ENCODE results near the gene TLK1. TPM values are rescaled to one million over a fixed set of nuclear protein-coding genes. Genes with fewer than 3 reads are reported as not detected.

TLK1 gene
- total and polyA plus RNA-seq, 2 of the 4 experiments (the other 2 are of a cell fraction) = 7.3 to 12.5 TPM

GRCh38 chr2:171160956-171161740, 455 bp upstream of the TLK1 start:
- H3K9ac ChIP-seq (ENCODE audit: low read depth, low read length) = peak overlapping the region; percentile 80
- H3K4ac ChIP-seq (ENCODE audit: low read depth, low read length) = peak overlapping the region; percentile 90
- peak overlapping the region; percentile 99 for H3K23ac ChIP-seq (ENCODE audit: low read depth, low read length)
- H4K5ac ChIP-seq (ENCODE audit: low read depth, low read length) = peak overlapping the region; percentile 92; the same call in 1 of the 2 replicates
- TF ChIP-seq FOS (IDR thresholded peaks at IDR 0.05; ENCODE audit: low read depth, low read length) (no peak), RAD21 (IDR thresholded peaks at IDR 0.05; ENCODE audit: low read length) (peak; percentile 36; the same call in 1 of the 2 replicates), MAZ (IDR thresholded peaks at IDR 0.05; ENCODE audit: borderline replicate concordance, low read depth, low read length) (peak; percentile 69; the same call in 1 of the 2 replicates), RCOR1 (IDR thresholded peaks at IDR 0.05; ENCODE audit: insufficient replicate concordance, low read length) (peak; percentile 22), MXI1 (IDR thresholded peaks at IDR 0.05; ENCODE audit: borderline replicate concordance, low read depth, low read length) (peak; percentile 55; the same call in 1 of the 2 replicates), NFE2L2 (IDR thresholded peaks at IDR 0.05; ENCODE audit: low read depth, low read length) (no peak), ELK1 (IDR thresholded peaks at IDR 0.05; ENCODE audit: borderline replicate concordance, low read depth, low read length) (no peak), SMC3 (IDR thresholded peaks at IDR 0.05; ENCODE audit: low read depth, low read length) (0 out of 2 replicates have a peak, but pooled peaks have one; percentile 23)
- TF ChIP-seq, protein P1, sequence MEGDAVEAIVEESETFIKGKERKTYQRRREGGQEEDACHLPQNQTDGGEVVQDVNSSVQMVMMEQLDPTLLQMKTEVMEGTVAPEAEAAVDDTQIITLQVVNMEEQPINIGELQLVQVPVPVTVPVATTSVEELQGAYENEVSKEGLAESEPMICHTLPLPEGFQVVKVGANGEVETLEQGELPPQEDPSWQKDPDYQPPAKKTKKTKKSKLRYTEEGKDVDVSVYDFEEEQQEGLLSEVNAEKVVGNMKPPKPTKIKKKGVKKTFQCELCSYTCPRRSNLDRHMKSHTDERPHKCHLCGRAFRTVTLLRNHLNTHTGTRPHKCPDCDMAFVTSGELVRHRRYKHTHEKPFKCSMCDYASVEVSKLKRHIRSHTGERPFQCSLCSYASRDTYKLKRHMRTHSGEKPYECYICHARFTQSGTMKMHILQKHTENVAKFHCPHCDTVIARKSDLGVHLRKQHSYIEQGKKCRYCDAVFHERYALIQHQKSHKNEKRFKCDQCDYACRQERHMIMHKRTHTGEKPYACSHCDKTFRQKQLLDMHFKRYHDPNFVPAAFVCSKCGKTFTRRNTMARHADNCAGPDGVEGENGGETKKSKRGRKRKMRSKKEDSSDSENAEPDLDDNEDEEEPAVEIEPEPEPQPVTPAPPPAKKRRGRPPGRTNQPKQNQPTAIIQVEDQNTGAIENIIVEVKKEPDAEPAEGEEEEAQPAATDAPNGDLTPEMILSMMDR (conservative IDR thresholded peaks at IDR 0.05; ENCODE audit: low read depth, low read length) = peak; percentile 20; the same call in 1 of the 2 replicates
- H2BK15ac ChIP-seq (ENCODE audit: low read depth, low read length) = peak overlapping the region; percentile 70; the same call in 1 of the 3 replicates
- peak overlapping the region; percentile 30; the same call in 1 of the 2 replicates for H2AK5ac ChIP-seq (ENCODE audit: low read depth, low read length)
- no peaks in the 10 kb centered on the region for H3K36me3 ChIP-seq (ENCODE audit: control insufficient read depth, insufficient read depth, low read length)
- no peaks in the 10 kb centered on the region for H3K9me1 ChIP-seq (ENCODE audit: insufficient read depth, low read length)
- DNase-seq = peak; percentile 69
- dilution Hi-C loops (cut with HindIII; ENCODE audit: low sequenced_read_pairs, unreplicated experiment) (no loop called here), intact Hi-C loops (cut with micrococcal nuclease) (loop anchor here (1.0 to 5.0 kb wide), 2 partner anchors 126 to 273 kb away; partner anchors contain the start of gene DCAF17), in situ Hi-C loops (cut with MboI; ENCODE audit: low sequenced_read_pairs) (loop anchor here (10.0 kb wide), 1 partner anchor 254 kb away; no protein-coding TSS in a partner anchor)
- H2AFZ ChIP-seq (replicated peaks; ENCODE audit: low read length, poor library complexity) = peak overlapping the region; percentile 96
- H3K27me3 ChIP-seq (ENCODE audit: control insufficient read depth, insufficient read depth, low read length) = no peaks in the 10 kb centered on the region; the same call in 1 of the 2 replicates
- H3K18ac ChIP-seq (ENCODE audit: low read depth, low read length) = peak overlapping the region; percentile 87; the same call in 1 of the 2 replicates
- peak; percentile 61 for ATAC-seq (ENCODE audit: low read depth)
- H4K20me1 ChIP-seq (ENCODE audit: insufficient read depth, low read length) = peaks cover 33% of the 10 kb centered on the region
- 0% methylated on average over 9 of the region's 65 CpGs; no CpG with 5 or more reads in 1 of the 2 experiments for WGBS, 2 experiments (ENCODE audit: extremely low coverage in 2 of 2, insufficient read length in 1 of 2)
- peak overlapping the region; percentile 98 for H2BK5ac ChIP-seq (ENCODE audit: low read depth, low read length, poor library complexity, severe bottlenecking)
- peak overlapping the region; percentile 88 for H3K4me3 ChIP-seq (ENCODE audit: insufficient read depth, low read depth, low read length)
- H3K56ac ChIP-seq (ENCODE audit: extremely low read depth, insufficient read depth, low read length) = 0 out of 2 replicates have a peak overlapping the region, but pooled peaks have one; percentile 74
- H2BK20ac ChIP-seq (ENCODE audit: low read depth, low read length) = no peak overlapping the region
- H3K4me2 ChIP-seq (ENCODE audit: low read depth, low read length) = peak overlapping the region; percentile 82
- H2BK120ac ChIP-seq (ENCODE audit: low read depth, low read length) = peak overlapping the region; percentile 84
- CTCF ChIA-PET = interaction anchor here (0.6 to 1.3 kb wide), 3 partner anchors 13 to 255 kb away, joined by 3 to 5 read pairs (median 3); no protein-coding TSS in a partner anchor
- H3K14ac ChIP-seq (replicated peaks; ENCODE audit: low read depth, low read length) = peak overlapping the region; percentile 96
- H3K79me1 ChIP-seq (ENCODE audit: low read depth in 1 of 2, low read length in 2 of 2) = peaks cover 0 to 17% of the 10 kb centered on the region in 2 experiments; a peak in 3 of 4 replicates
- H2AK9ac ChIP-seq (replicated peaks; ENCODE audit: low read depth, low read length, poor library complexity) = peak overlapping the region; percentile 83
- POLR2A ChIA-PET (ENCODE audit: unreplicated experiment) = interaction anchor here (0.6 kb wide), 1 partner anchor 328 kb away, joined by 3 read pairs; no protein-coding TSS in a partner anchor
- H3K9me3 ChIP-seq (ENCODE audit: control insufficient read depth, insufficient read depth, low read length) = no peaks in the 10 kb centered on the region
- peak overlapping the region; percentile 60 to 89 for H4K8ac ChIP-seq (ENCODE audit: low read depth in 2 of 2, low read length in 2 of 2)
- no TSS peak for BruUV-seq (replicated peaks)
- H3K4me1 ChIP-seq (ENCODE audit: control insufficient read depth, insufficient read depth, low read length) = no peaks in the 10 kb centered on the region
- H3K27ac ChIP-seq (ENCODE audit: insufficient read depth, low read length) = peak overlapping the region; percentile 99
- H4K91ac ChIP-seq (ENCODE audit: insufficient read depth, low read depth, low read length) = peak overlapping the region; percentile 73; the same call in 1 of the 2 replicates
